ENCODE measurements around the gene BAIAP3.
A peak's percentile ranks its signal among the peaks of the same experiment; 100 is the strongest.

BAIAP3 gene

GRCh38 chr16:1341495-1342420 is 8.3 kb downstream of the BAIAP3 start:
- Histone ChIP-seq H3K4me2 (ENCODE audit: insufficient read depth, low read length) (peak overlapping the region; percentile 79), H3K79me2 (ENCODE audit: insufficient read depth, low read length) (no peaks in the 10 kb centered on the region), H3K9ac (ENCODE audit: low read depth, low read length) (0 out of 2 replicates have a peak overlapping the region, but pooled peaks have one; percentile 3), H3K36me3 (ENCODE audit: insufficient read depth, low read length) (no peaks in the 10 kb centered on the region), H3K27ac (ENCODE audit: low read length) (peak overlapping the region; percentile 65), H3K9me3 (ENCODE audit: insufficient read depth, low read length, severe bottlenecking) (no peaks in the 10 kb centered on the region), H2AFZ (ENCODE audit: low read depth, low read length) (no peak overlapping the region), H4K20me1 (ENCODE audit: insufficient read depth, low read length) (peaks cover 26% of the 10 kb centered on the region), H3K4me3 (ENCODE audit: low read depth in 1 of 2, low read length in 2 of 2) (peak overlapping the region in 1 of 2 experiments; percentile 37; a peak in 2 of 4 replicates), H3K27me3 (ENCODE audit: insufficient read depth, low read length, poor library complexity) (no peaks in the 10 kb centered on the region), H3K4me1 (ENCODE audit: insufficient read depth, low read length) (peaks cover 32% of the 10 kb centered on the region)
- ATAC-seq (ENCODE audit: insufficient read depth, low read depth) (no peak), DNase-seq (no peak)
- no peak for TF ChIP-seq EZH2 (IDR thresholded peaks at IDR 0.05; ENCODE audit: borderline replicate concordance, low read depth, low read length, severe bottlenecking)
- no peak for TF ChIP-seq CTCF (IDR thresholded peaks at IDR 0.05; ENCODE audit: borderline replicate concordance, extremely low read depth, low read length, poor library complexity, severe bottlenecking)

GRCh38 chr16:1342526-1343427 is 9.3 kb downstream of the BAIAP3 start:
- Histone ChIP-seq H2AFZ (ENCODE audit: low read depth, low read length) (no peak overlapping the region), H3K27me3 (ENCODE audit: insufficient read depth, low read length, poor library complexity) (no peaks in the 10 kb centered on the region), H3K4me2 (ENCODE audit: insufficient read depth, low read length) (peak overlapping the region; percentile 79), H3K4me1 (ENCODE audit: insufficient read depth, low read length) (peaks cover 32% of the 10 kb centered on the region), H4K20me1 (ENCODE audit: insufficient read depth, low read length) (peaks cover 26% of the 10 kb centered on the region), H3K27ac (ENCODE audit: low read length) (peak overlapping the region; percentile 65), H3K9me3 (ENCODE audit: insufficient read depth, low read length, severe bottlenecking) (no peaks in the 10 kb centered on the region), H3K4me3 (ENCODE audit: low read depth in 1 of 2, low read length in 2 of 2) (peak overlapping the region in 1 of 2 experiments; percentile 52; a peak in 2 of 4 replicates), H3K9ac (ENCODE audit: low read depth, low read length) (peak overlapping the region; percentile 31; the same call in 1 of the 2 replicates), H3K79me2 (ENCODE audit: insufficient read depth, low read length) (no peaks in the 10 kb centered on the region), H3K36me3 (ENCODE audit: insufficient read depth, low read length) (0 out of 2 replicates have a peak, but pooled peaks cover under 1% of the 10 kb centered on the region)
- TF ChIP-seq CTCF (IDR thresholded peaks at IDR 0.05; ENCODE audit: borderline replicate concordance, extremely low read depth, low read length, poor library complexity, severe bottlenecking) (peak; percentile 50), EZH2 (IDR thresholded peaks at IDR 0.05; ENCODE audit: borderline replicate concordance, low read depth, low read length, severe bottlenecking) (no peak)
- ATAC-seq (ENCODE audit: insufficient read depth, low read depth), result peak; percentile 87
- DNase-seq, result peak; percentile 99

GRCh38 chr16:1343428-1344242 is 10.2 kb downstream of the BAIAP3 start:
- Histone ChIP-seq H3K9ac (ENCODE audit: low read depth, low read length) (peak overlapping the region; percentile 31; the same call in 1 of the 2 replicates), H3K27me3 (ENCODE audit: insufficient read depth, low read length, poor library complexity) (no peaks in the 10 kb centered on the region), H3K4me3 (ENCODE audit: low read depth in 1 of 2, low read length in 2 of 2) (peak overlapping the region in 1 of 2 experiments; percentile 52; a peak in 2 of 4 replicates), H2AFZ (ENCODE audit: low read depth, low read length) (no peak overlapping the region), H3K79me2 (ENCODE audit: insufficient read depth, low read length) (no peaks in the 10 kb centered on the region), H3K9me3 (ENCODE audit: insufficient read depth, low read length, severe bottlenecking) (no peaks in the 10 kb centered on the region), H3K4me2 (ENCODE audit: insufficient read depth, low read length) (peak overlapping the region; percentile 79), H3K27ac (ENCODE audit: low read length) (peak overlapping the region; percentile 34; the same call in 1 of the 2 replicates), H4K20me1 (ENCODE audit: insufficient read depth, low read length) (peaks cover 28% of the 10 kb centered on the region), H3K36me3 (ENCODE audit: insufficient read depth, low read length) (peaks cover 9% of the 10 kb centered on the region), H3K4me1 (ENCODE audit: insufficient read depth, low read length) (peaks cover 32% of the 10 kb centered on the region)
- no peak for DNase-seq
- ATAC-seq (ENCODE audit: insufficient read depth, low read depth), result no peak
- no peak for TF ChIP-seq EZH2 (IDR thresholded peaks at IDR 0.05; ENCODE audit: borderline replicate concordance, low read depth, low read length, severe bottlenecking)
- TF ChIP-seq CTCF (IDR thresholded peaks at IDR 0.05; ENCODE audit: borderline replicate concordance, extremely low read depth, low read length, poor library complexity, severe bottlenecking), result no peak
